ENCODE results near the gene FHDC1.

GRCh38 chr4:152996111-152996571, 60.0 kb downstream of the FHDC1 start:
- TF ChIP-seq POLR2A (IDR thresholded peaks at IDR 0.05) (no peak), CTCF (IDR thresholded peaks at IDR 0.05) (no peak)
